ENCODE data around the gene PLPPR5. TPM values are rescaled to one million over a fixed set of nuclear protein-coding genes. Genes with fewer than 3 reads are reported as not detected.

PLPPR5 gene
- total and polyA plus RNA-seq, 9 of the 15 experiments (the other 6 are each of a cell fraction or from before 2014, with no cell fraction given), result not detected

DNA sequence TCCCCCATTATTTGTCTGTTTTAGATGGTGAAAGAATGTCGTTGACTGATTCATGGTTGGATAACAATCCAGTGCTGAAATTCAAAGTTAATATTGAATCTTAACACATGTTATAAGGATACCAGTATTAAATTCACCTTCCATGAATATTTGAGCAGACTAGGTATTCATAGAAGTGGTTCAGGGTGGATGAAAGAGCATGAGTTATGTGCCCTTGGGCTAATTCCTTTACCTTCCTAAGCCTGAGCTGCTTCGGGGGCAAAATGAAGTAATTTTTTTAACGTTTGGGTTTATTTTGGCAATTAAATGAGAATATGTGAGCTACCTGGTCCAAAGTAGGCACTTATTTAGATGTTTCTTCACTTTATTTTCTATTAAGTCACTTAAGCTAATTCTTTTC lies 2.7 kb upstream of the PLPPR5 start (continued):
- no peak for TF ChIP-seq ELF1 (tag; IDR thresholded peaks at IDR 0.05)
- no peak for TF ChIP-seq STAT5A (IDR thresholded peaks at IDR 0.05; ENCODE audit: borderline replicate concordance, low read length)

DNA sequence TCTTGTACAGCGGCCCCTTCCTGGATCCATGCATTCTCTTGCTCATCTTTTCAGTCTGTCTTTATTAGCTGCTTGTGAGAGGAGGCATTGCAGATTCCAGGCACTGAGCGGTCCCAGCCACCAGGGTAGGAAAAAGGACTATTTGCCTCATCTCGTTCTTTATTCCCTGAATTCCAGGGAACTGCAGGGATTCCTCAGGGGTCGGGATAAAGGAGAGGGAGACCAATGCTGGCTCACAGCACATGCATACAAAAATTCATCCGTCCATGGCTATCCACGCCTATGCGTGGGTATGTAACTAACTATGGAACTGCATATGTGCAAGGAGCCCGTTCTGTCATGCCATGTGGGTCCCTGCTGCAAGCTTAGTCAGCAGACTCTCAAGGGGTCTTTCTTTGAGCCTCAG lies 879 bp upstream of the PLPPR5 start:
- H3K9ac ChIP-seq (ENCODE audit: insufficient read depth in 1 of 2, low read depth in 2 of 2, low read length in 2 of 2), result no peak overlapping the region
- ChIA-PET CTCF (ENCODE audit: low intra/inter-chr PET ratio) (no interaction called here), POLR2A (no interaction called here)
- no TSS peak for BruUV-seq (replicated peaks)
- H2AFZ ChIP-seq (ENCODE audit: low read depth, low read length), result no peak overlapping the region
- no peak overlapping the region for H3K4me3 ChIP-seq
- H3K9me1 ChIP-seq (ENCODE audit: control insufficient read depth, insufficient read depth, low read length), result no peaks in the 10 kb centered on the region
- in situ Hi-C loops (cut with MboI) (no loop called here), intact Hi-C loops (cut with micrococcal nuclease) (no loop called here)
- H3K4me1 ChIP-seq (replicated peaks in 1 of 2; ENCODE audit: control insufficient read depth in 2 of 2, insufficient read depth in 2 of 2, low read length in 2 of 2), result no peaks in the 10 kb centered on the region
- H3K4me2 ChIP-seq (ENCODE audit: insufficient read depth, low read length), result no peak overlapping the region
- no peaks in the 10 kb centered on the region for H4K20me1 ChIP-seq (replicated peaks; ENCODE audit: control insufficient read depth, insufficient read depth, low read length)
- TF ChIP-seq, protein P1, sequence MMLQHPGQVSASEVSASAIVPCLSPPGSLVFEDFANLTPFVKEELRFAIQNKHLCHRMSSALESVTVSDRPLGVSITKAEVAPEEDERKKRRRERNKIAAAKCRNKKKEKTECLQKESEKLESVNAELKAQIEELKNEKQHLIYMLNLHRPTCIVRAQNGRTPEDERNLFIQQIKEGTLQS (IDR thresholded peaks at IDR 0.05), result no peak
- TF ChIP-seq, protein P1 (CRISPR knock-in tag; conservative IDR thresholded peaks at IDR 0.05), result no peak
- TF ChIP-seq FOXK2 (conservative IDR thresholded peaks at IDR 0.05 in 1 of 2, IDR thresholded peaks at IDR 0.05 in 1 of 2; ENCODE audit: low read depth in 2 of 2) (no peak), TSC22D4 (tag; IDR thresholded peaks at IDR 0.05) (no peak)
- H3K36me3 ChIP-seq (ENCODE audit: control insufficient read depth, insufficient read depth, low read length), result no peaks in the 10 kb centered on the region
- H3K27ac ChIP-seq (ENCODE audit: extremely low read depth, low read depth, low read length), result no peak overlapping the region
- H3K27me3 ChIP-seq (ENCODE audit: control insufficient read depth in 2 of 2, insufficient read depth in 2 of 2, low read length in 2 of 2), result no peaks in the 10 kb centered on the region
- DNase-seq (ENCODE audit: extremely low read depth in 1 of 4, low spot score in 3 of 4) (no peak), ATAC-seq (no peak), FAIRE-seq (no peak)
- 2% methylated on average over 7 of the region's 8 CpGs for WGBS (ENCODE audit: insufficient coverage, low coverage, missing lambda C conversion rate)
- no peaks in the 10 kb centered on the region for H3K9me3 ChIP-seq (replicated peaks; ENCODE audit: control insufficient read depth, insufficient read depth, low read depth, low read length)
- no peaks in the 10 kb centered on the region for H3K79me2 ChIP-seq (ENCODE audit: control insufficient read depth, insufficient read depth, low read length)
